Ovary (tissue), 3 donors: ENCODE results near the gene SLC7A11.

ENCODE experiments used
- CTCF ChIP-seq, 3 donors: fragments of 450-650 bp in 2 of 3; fragments of 200-600 bp in 1 of 3; IDR thresholded peaks; one replicate each; pipeline versions ENCODE4 v1.5.1 to v1.8.0; 2016 to 2022; ENCODE audit warnings: antibody characterized with exemption in 3 of 3, mild to moderate bottlenecking in 1 of 3
- POLR2A ChIP-seq: fragments of 450-650 bp; IDR thresholded peaks from one replicate; pipeline ENCODE4 v1.6.1; 2017; ENCODE audit warnings: antibody characterized with exemption, mild to moderate bottlenecking, moderate library complexity
- donor health status: DM: no; HTN: no; CAD: no.

GRCh38 chr4:138262030-138262429 lies 19.9 kb upstream of the SLC7A11 start:
- TF ChIP-seq CTCF (IDR thresholded peaks at IDR 0.05): no peak
- TF ChIP-seq POLR2A: no peak
